ENCODE data around the gene PLXNA3.

GRCh38 chrX:154458954-154459778, 1.1 kb downstream of the PLXNA3 start:
- TF ChIP-seq EZH2 (IDR thresholded peaks at IDR 0.05; ENCODE audit: insufficient read depth, poor library complexity, severe bottlenecking) (no peak), EZH2phosphoT487 (IDR thresholded peaks at IDR 0.05; ENCODE audit: insufficient read depth, low read depth) (no peak)
